BJ (cell line): ENCODE measurements around the gene INHBB. TPM values are rescaled to one million over a fixed set of nuclear protein-coding genes. Genes with fewer than 3 reads are reported as not detected.

Experiments
- CTCF ChIA-PET: fragments of 350-600 bp; formaldehyde crosslinking; extraction: SDS; loops from one replicate; lab custom pipeline; 2021; ENCODE audit warnings: antibody characterized with exemption, inconsistent platforms; lab: Yijun Ruan, JAX
- POLR2A ChIA-PET: fragments of 300-600 bp; sonication (Branson Sonifier 250); formaldehyde crosslinking; extraction: SDS; loops from one replicate; lab custom pipeline; 2021; ENCODE audit warnings: antibody characterized with exemption; lab: Charles Lee
- DNase-seq: peaks from one replicate; pipeline ENCODE4 v3.0.0-alpha.2; 2011; ENCODE audit warnings: low read depth
- H3K27me3 ChIP-seq: 2 replicates; pipeline ENCODE4 v1.6.0; 2011; ENCODE audit warnings: low read length; ENCODE audit not compliant: control insufficient read depth, insufficient read depth
- H3K36me3 ChIP-seq: 2 replicates; pipeline ENCODE4 v1.5.1; 2011; ENCODE audit warnings: low read length; ENCODE audit not compliant: control insufficient read depth, insufficient read depth
- H3K4me3 ChIP-seq: 2 replicates; pipeline ENCODE4 v1.5.1; 2011; ENCODE audit warnings: low read depth, mild to moderate bottlenecking, control low read depth, low read length
- polyA plus RNA-seq: library from polyadenylated mRNA; depleted of rRNA; stranded (reverse); fragments of >200 nt; gene quantifications from 2 replicates; pipeline ENCODE4 v1.2.3, GENCODE V29; 2011
- TF ChIP-seq, protein P1 (sequence below): IDR thresholded peaks from 2 replicates; pipeline ENCODE4 v1.5.1; 2011; ENCODE audit warnings: low read depth, mild to moderate bottlenecking, control low read depth, inconsistent platforms, low read length, moderate library complexity; ENCODE audit not compliant: insufficient read depth

The INHBB gene
- polyA plus RNA-seq, 1 experiment, result 3.9 TPM

DNA sequence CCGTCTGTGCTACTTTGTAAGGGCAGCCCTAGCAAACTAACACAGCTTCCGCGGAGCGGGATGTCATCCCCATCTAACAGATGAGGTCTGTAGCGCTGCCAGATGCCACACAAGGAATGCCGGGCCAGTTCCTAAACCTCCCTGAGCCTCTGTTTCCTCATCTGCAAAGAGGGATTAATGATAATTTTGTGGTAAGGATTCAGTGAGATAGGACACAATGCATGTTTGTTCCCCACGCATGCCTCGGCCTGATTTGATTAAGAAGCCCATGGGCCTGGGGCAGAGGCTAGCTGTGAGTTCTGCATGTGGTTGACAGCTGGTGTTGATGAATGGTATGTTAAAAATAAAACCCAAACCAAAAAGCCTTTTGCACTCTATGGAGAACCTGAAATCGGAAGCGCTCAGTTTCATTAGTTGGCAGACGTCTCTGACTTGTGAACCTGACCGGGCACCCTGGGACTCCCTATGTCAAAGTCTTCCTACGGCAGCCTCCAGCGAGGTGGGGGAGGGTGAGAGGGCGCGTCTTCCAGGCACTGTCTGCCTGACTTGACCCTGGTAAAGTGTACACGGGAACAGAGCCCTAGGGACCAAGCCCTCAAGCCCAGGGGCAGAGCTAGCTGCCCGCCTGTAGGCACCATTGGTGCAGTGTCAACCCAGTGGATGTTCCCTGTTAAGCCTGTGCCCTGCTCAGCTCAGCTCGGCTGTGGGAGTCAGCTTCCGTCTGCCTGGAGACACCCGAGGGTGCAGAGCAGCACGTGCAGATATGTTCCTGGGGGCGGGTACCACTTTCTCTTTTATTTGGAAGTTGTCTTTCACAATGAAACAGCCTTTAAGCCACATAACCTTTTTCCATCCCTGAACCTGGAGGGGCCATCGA, 14.8 kb upstream of the INHBB start:
- ChIA-PET POLR2A (no interaction called here), CTCF (interaction anchor here (1.4 to 3.5 kb wide), 3 partner anchors 12 to 349 kb away, joined by 3 to 14 read pairs (median 8); no protein-coding TSS in a partner anchor)
- TF ChIP-seq, protein P1, sequence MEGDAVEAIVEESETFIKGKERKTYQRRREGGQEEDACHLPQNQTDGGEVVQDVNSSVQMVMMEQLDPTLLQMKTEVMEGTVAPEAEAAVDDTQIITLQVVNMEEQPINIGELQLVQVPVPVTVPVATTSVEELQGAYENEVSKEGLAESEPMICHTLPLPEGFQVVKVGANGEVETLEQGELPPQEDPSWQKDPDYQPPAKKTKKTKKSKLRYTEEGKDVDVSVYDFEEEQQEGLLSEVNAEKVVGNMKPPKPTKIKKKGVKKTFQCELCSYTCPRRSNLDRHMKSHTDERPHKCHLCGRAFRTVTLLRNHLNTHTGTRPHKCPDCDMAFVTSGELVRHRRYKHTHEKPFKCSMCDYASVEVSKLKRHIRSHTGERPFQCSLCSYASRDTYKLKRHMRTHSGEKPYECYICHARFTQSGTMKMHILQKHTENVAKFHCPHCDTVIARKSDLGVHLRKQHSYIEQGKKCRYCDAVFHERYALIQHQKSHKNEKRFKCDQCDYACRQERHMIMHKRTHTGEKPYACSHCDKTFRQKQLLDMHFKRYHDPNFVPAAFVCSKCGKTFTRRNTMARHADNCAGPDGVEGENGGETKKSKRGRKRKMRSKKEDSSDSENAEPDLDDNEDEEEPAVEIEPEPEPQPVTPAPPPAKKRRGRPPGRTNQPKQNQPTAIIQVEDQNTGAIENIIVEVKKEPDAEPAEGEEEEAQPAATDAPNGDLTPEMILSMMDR, result no peak
- Histone ChIP-seq H3K36me3 (no peaks in the 10 kb centered on the region), H3K27me3 (peaks cover 41% of the 10 kb centered on the region), H3K4me3 (no peak overlapping the region)
- DNase-seq, result no peak

DNA sequence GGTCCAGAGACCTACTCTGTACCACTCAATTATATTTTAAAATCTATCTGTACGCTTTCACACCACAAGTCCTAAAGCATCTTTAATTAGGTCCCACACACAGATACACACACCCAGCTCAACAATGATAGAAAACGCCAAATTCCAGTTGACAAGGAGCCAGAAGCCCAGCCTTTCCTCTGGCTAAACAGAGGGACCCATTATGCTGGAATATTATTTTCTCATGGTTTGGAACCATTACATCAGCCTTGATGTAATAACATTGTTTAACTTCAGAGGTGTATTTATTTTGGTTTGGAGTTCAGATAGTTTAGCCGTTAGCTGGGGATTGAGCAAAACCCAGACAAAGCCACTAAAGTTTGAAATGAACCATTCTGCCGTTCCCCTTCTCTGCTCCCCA, 14.0 kb upstream of the INHBB start:
- Histone ChIP-seq H3K4me3 (no peak overlapping the region), H3K27me3 (peaks cover 44% of the 10 kb centered on the region), H3K36me3 (no peaks in the 10 kb centered on the region)
- TF ChIP-seq, protein P1, result no peak
- DNase-seq, result no peak
- POLR2A ChIA-PET, result interaction anchor here (0.8 kb wide), 1 partner anchor 347 kb away, joined by 3 read pairs; no protein-coding TSS in a partner anchor
- CTCF ChIA-PET, result interaction anchor here (1.4 to 3.5 kb wide), 3 partner anchors 11 to 349 kb away, joined by 3 to 14 read pairs (median 8); no protein-coding TSS in a partner anchor

DNA sequence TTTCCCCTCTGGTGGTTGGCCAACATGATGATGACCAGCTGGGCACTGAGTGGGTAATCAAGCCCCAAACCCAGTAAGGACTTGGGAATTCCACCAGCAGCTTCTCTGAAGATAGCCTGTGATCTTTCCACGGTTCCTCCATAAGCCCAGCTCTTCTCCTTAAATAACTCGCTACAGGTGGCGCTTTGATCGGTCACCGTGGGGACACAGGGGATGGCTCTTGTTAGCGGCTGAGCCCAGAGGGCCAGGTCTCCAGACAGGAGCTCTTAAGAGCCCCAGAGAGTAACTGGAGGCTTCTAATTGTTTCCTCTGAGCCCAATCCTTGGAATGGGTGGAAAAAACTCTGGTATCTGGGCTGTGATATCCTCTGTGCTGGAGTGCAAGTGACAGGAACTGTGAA, 13.6 kb upstream of the INHBB start:
- ChIA-PET CTCF (interaction anchor here (2.0 to 3.5 kb wide), 2 partner anchors 11 to 348 kb away, joined by 8 to 14 read pairs; no protein-coding TSS in a partner anchor), POLR2A (interaction anchor here (0.6 to 0.8 kb wide), 2 partner anchors 346 to 736 kb away, joined by 3 read pairs; no protein-coding TSS in a partner anchor)
- H3K27me3 ChIP-seq, result peaks cover 43% of the 10 kb centered on the region
- H3K36me3 ChIP-seq, result no peaks in the 10 kb centered on the region
- TF ChIP-seq, protein P1, result no peak
- DNase-seq, result no peak
- no peak overlapping the region for H3K4me3 ChIP-seq

DNA sequence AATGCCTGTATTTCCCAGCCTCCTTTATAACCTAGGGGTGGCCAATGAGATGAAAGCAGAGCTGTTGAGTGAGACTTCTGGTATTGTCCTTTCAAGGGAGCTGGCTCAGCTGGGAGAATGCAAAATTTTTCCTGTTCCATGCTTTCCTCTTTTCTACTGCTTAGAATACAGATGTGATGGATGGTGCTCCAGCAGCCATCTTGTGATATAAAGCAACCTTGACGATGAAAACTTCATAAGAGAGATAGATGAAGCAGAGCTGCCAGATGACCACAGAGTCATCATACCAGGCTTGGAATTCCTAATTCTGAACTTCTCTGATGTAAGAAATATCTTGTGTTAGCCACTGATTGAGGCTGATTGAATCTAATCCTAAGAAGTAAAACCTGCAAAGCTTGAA, 11.9 kb upstream of the INHBB start:
- POLR2A ChIA-PET, result no interaction called here
- H3K27me3 ChIP-seq, result peaks cover 38% of the 10 kb centered on the region
- TF ChIP-seq, protein P1, result no peak
- no peak overlapping the region for H3K4me3 ChIP-seq
- no peak for DNase-seq
- no peaks in the 10 kb centered on the region for H3K36me3 ChIP-seq
- CTCF ChIA-PET, result interaction anchor here (1.3 to 3.5 kb wide), 4 partner anchors 10 to 346 kb away, joined by 5 to 14 read pairs (median 8); no protein-coding TSS in a partner anchor

DNA sequence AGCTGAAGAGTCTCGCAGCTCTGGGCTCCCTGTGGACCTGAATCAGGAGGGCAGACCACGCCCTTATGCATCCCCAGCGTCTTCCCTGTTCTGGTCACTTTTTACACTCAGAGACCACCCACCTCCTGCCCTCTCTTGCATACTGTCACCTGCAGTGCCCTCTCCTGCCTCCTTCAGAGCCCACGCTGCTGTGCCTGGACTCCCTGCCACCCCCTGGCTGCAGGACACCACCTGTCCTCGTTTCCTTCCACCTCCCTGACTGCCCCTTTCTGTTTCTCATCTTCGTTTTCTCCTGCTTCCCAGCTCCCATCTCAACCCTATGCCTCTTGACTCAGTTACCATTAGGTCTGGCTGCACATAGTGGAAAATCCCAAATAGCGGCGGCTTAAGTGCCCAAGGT, 9.2 kb upstream of the INHBB start:
- Histone ChIP-seq H3K4me3 (no peak overlapping the region), H3K27me3 (peaks cover 29% of the 10 kb centered on the region), H3K36me3 (no peaks in the 10 kb centered on the region)
- DNase-seq, result no peak
- TF ChIP-seq, protein P1, result no peak
- CTCF ChIA-PET, result interaction anchor here (1.1 to 1.7 kb wide), 5 partner anchors 13 to 346 kb away, joined by 3 to 6 read pairs (median 5); no protein-coding TSS in a partner anchor
- POLR2A ChIA-PET, result no interaction called here
